Neural cell (in vitro differentiated cells): ENCODE measurements around the gene NIPBL. TPM values are rescaled to one million over a fixed set of nuclear protein-coding genes. Genes with fewer than 3 reads are reported as not detected.
A peak's percentile ranks its signal among the peaks of the same experiment; 100 is the strongest.

Experiments
- H2AFZ ChIP-seq: fragments of 200-600, 300-800 bp; sonication (generic), shearing (Covaris generic); 2 replicates; pipeline ENCODE4 v1.6.0; 2014; ENCODE audit warnings: low read depth, mild to moderate bottlenecking, antibody characterized with exemption, low read length, moderate library complexity
- H3F3A ChIP-seq: fragments of 200-600 bp; shearing (Covaris generic); 2 replicates; pipeline ENCODE4 v1.6.1; 2016; ENCODE audit warnings: mild to moderate bottlenecking, moderate library complexity, mixed read lengths, antibody characterized with exemption, low read length; ENCODE audit not compliant: insufficient read depth, poor library complexity, severe bottlenecking
- H3K27ac ChIP-seq: fragments of 200-600, 300-800 bp; sonication (generic), shearing (Covaris generic); 2 replicates; pipeline ENCODE4 v1.5.1; 2014; ENCODE audit warnings: mild to moderate bottlenecking, low read length, moderate library complexity
- H3K27me3 ChIP-seq: fragments of 300-800, 200-600 bp; sonication (generic), shearing (Covaris generic); 2 replicates; pipeline ENCODE4 v1.6.0; 2014; ENCODE audit warnings: mild to moderate bottlenecking, low read depth, low read length, moderate library complexity; ENCODE audit not compliant: insufficient read depth
- H3K36me3 ChIP-seq: fragments of 300-800, 200-600 bp; sonication (generic), shearing (Covaris generic); 2 replicates; pipeline ENCODE4 v1.5.1; 2014; ENCODE audit warnings: mild to moderate bottlenecking, antibody characterized with exemption, low read length, moderate library complexity; ENCODE audit not compliant: insufficient read depth
- H3K4me2 ChIP-seq: fragments of 300-800, 200-600 bp; sonication (generic), shearing (Covaris generic); 2 replicates; pipeline ENCODE4 v1.6.0; 2014; ENCODE audit warnings: mild to moderate bottlenecking, low read length
- H3K4me3 ChIP-seq: fragments of 300-800, 200-600 bp; sonication (generic), shearing (Covaris generic); 2 replicates; pipeline ENCODE4 v1.5.1; 2014; ENCODE audit warnings: mild to moderate bottlenecking, low read length, moderate library complexity
- H3K79me2 ChIP-seq: fragments of 200-600 bp; shearing (Covaris generic); replicated peaks from 2 replicates; pipeline ENCODE4 v1.6.0; 2014; ENCODE audit warnings: mild to moderate bottlenecking, low read length, moderate library complexity; ENCODE audit not compliant: insufficient read depth
- H3K9ac ChIP-seq: fragments of 300-800, 200-600 bp; sonication (generic), shearing (Covaris generic); 2 replicates; pipeline ENCODE4 v1.6.1; 2016; ENCODE audit warnings: mild to moderate bottlenecking, low read length, mixed read lengths
- H3K9me2 ChIP-seq: fragments of 200-600 bp; shearing (Covaris generic); 2 replicates; pipeline ENCODE4 v1.6.1; 2016; ENCODE audit warnings: mild to moderate bottlenecking, low read length, mixed read lengths; ENCODE audit not compliant: insufficient read depth
- H3K9me3 ChIP-seq: fragments of 200-600, 300-800 bp; sonication (generic), shearing (Covaris generic); 2 replicates; pipeline ENCODE4 v1.6.1; 2016; ENCODE audit warnings: mild to moderate bottlenecking, mixed run types, low read length, moderate library complexity, mixed read lengths
- H4K20me1 ChIP-seq: fragments of 200-600 bp; shearing (Covaris generic); 2 replicates; pipeline ENCODE4 v1.6.1; 2016; ENCODE audit warnings: mild to moderate bottlenecking, mixed run types; ENCODE audit not compliant: insufficient read depth
- CTCF ChIP-seq: fragments of 450-650 bp; IDR thresholded peaks from 2 replicates; pipeline ENCODE4 v1.5.1; 2014; ENCODE audit warnings: antibody characterized with exemption, mild to moderate bottlenecking, moderate library complexity; ENCODE audit not compliant: poor library complexity, severe bottlenecking
- EP300 ChIP-seq: fragments of 450-650 bp; conservative IDR thresholded peaks from 2 replicates; pipeline ENCODE4 v1.6.1; 2014; ENCODE audit warnings: antibody characterized with exemption, mild to moderate bottlenecking, moderate library complexity; ENCODE audit not compliant: poor library complexity, severe bottlenecking
- EZH2 ChIP-seq: fragments of 200-600, 300-800 bp; shearing (Covaris generic), sonication (generic); IDR thresholded peaks from 2 replicates; pipeline ENCODE4 v1.6.1; 2014; ENCODE audit warnings: antibody characterized with exemption, low read length, borderline replicate concordance, mild to moderate bottlenecking; ENCODE audit not compliant: insufficient read depth, poor library complexity, severe bottlenecking
- MXI1 ChIP-seq: fragments of 450-650 bp; conservative IDR thresholded peaks from 2 replicates; pipeline ENCODE4 v1.6.1; 2014; ENCODE audit warnings: antibody characterized with exemption, mild to moderate bottlenecking; ENCODE audit not compliant: poor library complexity, severe bottlenecking
- POLR2AphosphoS5 ChIP-seq: IDR thresholded peaks from 2 replicates; pipeline ENCODE4 v1.6.1; 2012
- RAD21 ChIP-seq: fragments of 450-650 bp; conservative IDR thresholded peaks from 2 replicates; pipeline ENCODE4 v1.6.1; 2014; ENCODE audit warnings: antibody characterized with exemption, mild to moderate bottlenecking, moderate library complexity
- SMC3 ChIP-seq: fragments of 450-650 bp; conservative IDR thresholded peaks from 2 replicates; pipeline ENCODE4 v1.6.1; 2014; ENCODE audit warnings: antibody characterized with exemption, mild to moderate bottlenecking, moderate library complexity; ENCODE audit not compliant: poor library complexity
- TAF1 ChIP-seq: IDR thresholded peaks from 2 replicates; pipeline ENCODE4 v1.6.1; 2012; ENCODE audit warnings: low read depth
- polyA plus RNA-seq: library from polyadenylated mRNA; depleted of rRNA; stranded (reverse); fragments of >200 nt; gene quantifications from 2 replicates; pipeline ENCODE4 v1.2.3, GENCODE V29; 2014
- TF ChIP-seq, protein P1 (sequence below): IDR thresholded peaks from 2 replicates; pipeline ENCODE4 v1.6.1; 2012; ENCODE audit warnings: borderline replicate concordance

The NIPBL gene
- polyA plus RNA-seq, 1 donor from 2014 or later = 27.5 TPM

DNA sequence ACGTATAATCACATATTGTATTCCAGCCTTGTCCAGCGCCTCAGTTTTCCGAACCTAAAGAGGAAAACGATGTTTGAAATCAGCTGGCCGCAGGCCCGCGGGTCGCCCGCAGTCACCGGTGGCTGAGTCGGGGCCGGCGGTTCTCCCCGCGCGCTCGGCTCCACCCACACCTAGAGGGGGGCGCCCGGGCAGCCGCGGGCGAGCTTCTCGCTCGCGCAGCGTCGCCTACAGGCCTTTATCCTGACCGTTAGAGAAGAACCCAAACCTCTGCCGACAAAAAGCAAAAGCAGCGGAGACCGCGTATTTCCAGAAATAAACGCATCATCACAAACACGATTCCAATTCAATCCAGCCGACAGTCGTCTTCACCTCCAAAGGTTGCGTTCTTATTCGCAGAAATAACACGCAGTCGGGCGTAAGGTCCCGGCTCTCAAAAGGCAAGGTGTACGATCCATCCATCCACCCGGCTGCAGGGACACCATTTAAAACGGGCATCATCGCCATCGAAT, 725 bp upstream of the NIPBL start:
- Histone ChIP-seq H3K27me3 (no peaks in the 10 kb centered on the region), H3F3A (no peaks in the 10 kb centered on the region), H3K36me3 (no peaks in the 10 kb centered on the region), H3K27ac (peak overlapping the region; percentile 96), H3K9me2 (no peaks in the 10 kb centered on the region), H3K4me2 (peak overlapping the region; percentile 96), H3K4me3 (peak overlapping the region; percentile 85), H4K20me1 (peaks cover 15% of the 10 kb centered on the region), H2AFZ (peak overlapping the region; percentile 84), H3K79me2 (peaks cover 88% of the 10 kb centered on the region), H3K9ac (peak overlapping the region; percentile 97), H3K9me3 (no peaks in the 10 kb centered on the region)
- TF ChIP-seq MXI1 (no peak), POLR2AphosphoS5 (no peak), TAF1 (peak; percentile 42), RAD21 (peak; percentile 48), EZH2 (no peak), CTCF (peak; percentile 63), EP300 (no peak), SMC3 (no peak)
- TF ChIP-seq, protein P1, sequence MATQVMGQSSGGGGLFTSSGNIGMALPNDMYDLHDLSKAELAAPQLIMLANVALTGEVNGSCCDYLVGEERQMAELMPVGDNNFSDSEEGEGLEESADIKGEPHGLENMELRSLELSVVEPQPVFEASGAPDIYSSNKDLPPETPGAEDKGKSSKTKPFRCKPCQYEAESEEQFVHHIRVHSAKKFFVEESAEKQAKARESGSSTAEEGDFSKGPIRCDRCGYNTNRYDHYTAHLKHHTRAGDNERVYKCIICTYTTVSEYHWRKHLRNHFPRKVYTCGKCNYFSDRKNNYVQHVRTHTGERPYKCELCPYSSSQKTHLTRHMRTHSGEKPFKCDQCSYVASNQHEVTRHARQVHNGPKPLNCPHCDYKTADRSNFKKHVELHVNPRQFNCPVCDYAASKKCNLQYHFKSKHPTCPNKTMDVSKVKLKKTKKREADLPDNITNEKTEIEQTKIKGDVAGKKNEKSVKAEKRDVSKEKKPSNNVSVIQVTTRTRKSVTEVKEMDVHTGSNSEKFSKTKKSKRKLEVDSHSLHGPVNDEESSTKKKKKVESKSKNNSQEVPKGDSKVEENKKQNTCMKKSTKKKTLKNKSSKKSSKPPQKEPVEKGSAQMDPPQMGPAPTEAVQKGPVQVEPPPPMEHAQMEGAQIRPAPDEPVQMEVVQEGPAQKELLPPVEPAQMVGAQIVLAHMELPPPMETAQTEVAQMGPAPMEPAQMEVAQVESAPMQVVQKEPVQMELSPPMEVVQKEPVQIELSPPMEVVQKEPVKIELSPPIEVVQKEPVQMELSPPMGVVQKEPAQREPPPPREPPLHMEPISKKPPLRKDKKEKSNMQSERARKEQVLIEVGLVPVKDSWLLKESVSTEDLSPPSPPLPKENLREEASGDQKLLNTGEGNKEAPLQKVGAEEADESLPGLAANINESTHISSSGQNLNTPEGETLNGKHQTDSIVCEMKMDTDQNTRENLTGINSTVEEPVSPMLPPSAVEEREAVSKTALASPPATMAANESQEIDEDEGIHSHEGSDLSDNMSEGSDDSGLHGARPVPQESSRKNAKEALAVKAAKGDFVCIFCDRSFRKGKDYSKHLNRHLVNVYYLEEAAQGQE = no peak

- Histone ChIP-seq H3K27ac (peak overlapping the region; percentile 96), H3K36me3 (no peaks in the 10 kb centered on the region), H2AFZ (peak overlapping the region; percentile 40), H3F3A (no peaks in the 10 kb centered on the region), H3K9ac (peak overlapping the region; percentile 97), H3K9me2 (no peaks in the 10 kb centered on the region), H3K27me3 (no peaks in the 10 kb centered on the region), H3K79me2 (peaks cover 88% of the 10 kb centered on the region), H3K9me3 (no peaks in the 10 kb centered on the region), H4K20me1 (peaks cover 17% of the 10 kb centered on the region), H3K4me3 (peak overlapping the region; percentile 85), H3K4me2 (peak overlapping the region; percentile 96)
- TF ChIP-seq MXI1 = peak; percentile 27
- no peak for TF ChIP-seq RAD21
Observed at GRCh38 chr5:36876965-36877666, 547 bp downstream of the NIPBL start.
